Hematopoietic multipotent progenitor cell treated with erythropoietin and hydrocortisone succinate and interleukin-3 and kit ligand, for 15 days (in vitro differentiated cells): ENCODE results near the gene ANK3.

Experiments
- DNase-seq: peaks from one replicate; pipeline ENCODE4 v3.0.0-alpha.2; 2015; ENCODE audit warnings: low spot score

The ANK3 gene

GRCh38 chr10:60222047-60222446 is 167.6 kb downstream of the ANK3 start:
- no peak for DNase-seq

GRCh38 chr10:60212195-60212594 is 177.5 kb downstream of the ANK3 start:
- no peak for DNase-seq

- no peak for DNase-seq
These were observed 179.7 kb downstream of the ANK3 start for GRCh38 chr10:60209874-60210570.

- DNase-seq = no peak
These were observed 180.9 kb downstream of the ANK3 start for GRCh38 chr10:60208676-60209269.

GRCh38 chr10:60207894-60208293 is 181.8 kb downstream of the ANK3 start:
- no peak for DNase-seq

GRCh38 chr10:60206735-60207134 is 182.9 kb downstream of the ANK3 start:
- no peak for DNase-seq

GRCh38 chr10:60205741-60206140 is 183.9 kb downstream of the ANK3 start:
- DNase-seq = no peak

GRCh38 chr10:60203993-60204618 is 185.6 kb downstream of the ANK3 start:
- no peak for DNase-seq

- no peak for DNase-seq
These were observed 189.0 kb downstream of the ANK3 start for GRCh38 chr10:60200682-60201053.

- no peak for DNase-seq
These were observed 189.5 kb downstream of the ANK3 start for GRCh38 chr10:60200012-60200681.

- DNase-seq = no peak
These were observed 192.5 kb downstream of the ANK3 start for GRCh38 chr10:60197206-60197605.

- no peak for DNase-seq
These were observed 195.3 kb downstream of the ANK3 start for GRCh38 chr10:60194421-60194820.

GRCh38 chr10:60192946-60193345 is 196.7 kb downstream of the ANK3 start:
- no peak for DNase-seq

- DNase-seq = no peak
These were observed 199.7 kb downstream of the ANK3 start for GRCh38 chr10:60189861-60190475.

- DNase-seq = no peak
These were observed 201.1 kb downstream of the ANK3 start for GRCh38 chr10:60188548-60188947.

GRCh38 chr10:60187691-60188090 is 202.0 kb downstream of the ANK3 start:
- no peak for DNase-seq

GRCh38 chr10:60186315-60187071 is 203.2 kb downstream of the ANK3 start:
- no peak for DNase-seq

GRCh38 chr10:60185421-60185820 is 204.3 kb downstream of the ANK3 start:
- no peak for DNase-seq

- DNase-seq = no peak
These were observed 207.0 kb downstream of the ANK3 start for GRCh38 chr10:60182691-60183090.

- DNase-seq = no peak
These were observed 212.8 kb downstream of the ANK3 start for GRCh38 chr10:60176925-60177324.

- DNase-seq = no peak
These were observed 214.2 kb downstream of the ANK3 start for GRCh38 chr10:60175441-60175971.
